Stimulated activated CD8-positive, alpha-beta memory T cell treated with anti-CD3 and anti-CD28 coated beads, Interleukin-7, amount 100 ng/mL, for 1 hour (primary cell): ENCODE measurements around the gene C10orf90.

Experiments
- DNase-seq, 2 donors: peaks; one replicate each; pipeline ENCODE4 v3.0.0-alpha.2; 2020; ENCODE audit warnings: low read depth in 2 of 2

The C10orf90 gene

DNA sequence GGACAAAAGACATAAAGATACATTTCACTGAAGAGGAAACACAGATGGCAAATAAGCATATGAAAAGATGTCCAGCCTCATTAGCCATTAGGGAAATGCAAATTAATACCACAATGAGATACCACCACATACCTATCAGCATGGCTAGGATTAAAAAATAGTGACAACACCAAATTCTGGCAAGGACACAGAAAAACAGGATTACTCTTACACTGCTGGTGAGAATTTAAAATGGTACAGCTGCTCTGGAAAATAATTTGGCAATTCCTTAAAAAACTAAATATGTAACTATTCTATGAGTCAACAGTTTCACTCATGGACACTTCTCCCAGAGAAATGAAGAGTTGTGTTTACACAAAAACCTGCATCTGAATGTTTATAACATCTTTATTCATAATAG is 121.1 kb downstream of the C10orf90 start:
- DNase-seq = no peak

DNA sequence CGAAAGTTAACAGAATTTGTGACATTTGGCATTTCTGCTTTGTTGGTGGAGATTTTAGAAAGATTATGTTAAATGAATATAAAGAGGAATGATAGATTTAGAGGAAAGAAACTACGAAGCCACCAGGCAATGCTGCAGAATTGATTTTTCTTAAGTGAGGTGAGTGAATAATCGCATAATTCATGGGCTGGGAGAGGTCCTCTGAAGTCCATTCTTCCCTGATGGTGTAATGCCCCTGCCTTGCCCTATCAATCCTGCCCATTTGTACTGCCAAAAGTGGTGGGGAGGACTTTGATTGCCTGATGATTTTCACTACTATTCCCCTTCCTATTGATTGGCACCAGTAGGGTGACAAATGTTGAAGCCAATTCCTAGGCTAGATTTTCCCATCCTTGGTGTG is 125.9 kb downstream of the C10orf90 start:
- no peak for DNase-seq

DNA sequence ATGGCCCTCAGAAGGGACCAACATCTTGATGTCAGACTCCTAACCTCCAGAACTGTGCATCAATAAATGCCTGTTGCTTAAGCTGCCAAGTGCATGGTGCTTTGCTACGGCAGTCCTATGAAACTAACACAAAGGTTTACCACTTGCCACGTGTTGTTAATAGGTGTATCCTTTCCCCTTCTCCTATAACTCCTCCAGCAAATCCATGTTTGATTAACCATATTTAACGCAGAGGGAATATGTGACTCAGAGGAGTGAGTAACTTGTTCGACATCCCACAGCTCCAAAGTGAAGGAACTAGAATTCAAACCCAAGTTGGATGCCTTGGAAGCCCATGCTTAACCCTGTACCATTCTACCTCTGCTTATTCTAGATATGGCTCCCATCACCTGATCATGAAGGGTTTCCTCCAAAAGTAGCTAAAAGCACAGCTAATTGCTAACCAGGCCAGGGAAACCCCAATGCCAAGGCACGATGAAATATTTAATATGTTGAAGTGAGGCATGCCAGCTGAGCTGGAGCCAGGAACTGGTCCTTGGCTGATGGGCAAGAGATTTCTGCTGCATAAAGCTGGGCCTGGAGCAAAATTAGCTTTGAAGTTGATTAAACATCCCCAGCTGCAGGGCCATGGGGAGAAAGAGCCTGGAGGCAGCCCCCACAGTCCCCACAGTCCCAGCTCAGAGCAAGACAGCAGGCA is 131.9 kb downstream of the C10orf90 start:
- DNase-seq = no peak

DNA sequence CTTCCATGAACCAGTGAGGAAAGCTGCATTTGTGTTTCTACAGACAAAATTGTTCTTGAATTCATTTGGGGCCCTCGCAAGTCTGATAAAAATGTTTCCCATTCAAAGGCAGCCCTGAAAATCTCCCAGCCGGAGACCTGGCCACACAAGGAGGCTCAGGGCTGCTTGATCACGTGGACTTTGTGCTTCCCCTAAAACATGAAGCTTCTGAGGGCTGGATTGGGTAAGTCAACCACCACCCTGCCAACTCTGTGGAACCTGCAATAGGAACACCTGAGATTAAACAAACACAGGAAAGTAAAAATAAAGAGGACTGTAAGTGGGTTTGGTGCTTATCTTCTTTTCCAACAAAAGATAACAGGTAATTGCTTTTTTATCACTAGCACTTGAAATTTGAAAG is 133.8 kb downstream of the C10orf90 start:
- no peak for DNase-seq

DNA sequence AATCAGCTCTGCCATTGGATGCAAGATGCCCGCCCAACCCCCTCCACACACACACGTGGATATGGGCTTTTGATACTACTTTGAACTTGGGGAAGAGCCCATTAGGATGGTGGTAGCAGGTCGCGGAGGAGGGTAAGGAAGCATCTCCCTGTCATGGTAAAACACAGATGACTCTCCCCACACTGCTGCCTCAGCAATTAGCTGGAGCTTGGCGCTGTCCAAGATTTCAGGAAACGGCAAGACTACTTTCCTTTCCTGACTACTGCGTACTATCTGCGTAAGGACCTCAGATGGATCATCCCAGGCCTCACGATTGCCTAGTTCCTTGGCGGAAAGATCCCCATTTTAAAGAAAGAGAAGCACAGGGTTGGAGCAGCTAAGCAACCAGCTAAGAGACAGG is 134.3 kb downstream of the C10orf90 start:
- DNase-seq = no peak

DNA sequence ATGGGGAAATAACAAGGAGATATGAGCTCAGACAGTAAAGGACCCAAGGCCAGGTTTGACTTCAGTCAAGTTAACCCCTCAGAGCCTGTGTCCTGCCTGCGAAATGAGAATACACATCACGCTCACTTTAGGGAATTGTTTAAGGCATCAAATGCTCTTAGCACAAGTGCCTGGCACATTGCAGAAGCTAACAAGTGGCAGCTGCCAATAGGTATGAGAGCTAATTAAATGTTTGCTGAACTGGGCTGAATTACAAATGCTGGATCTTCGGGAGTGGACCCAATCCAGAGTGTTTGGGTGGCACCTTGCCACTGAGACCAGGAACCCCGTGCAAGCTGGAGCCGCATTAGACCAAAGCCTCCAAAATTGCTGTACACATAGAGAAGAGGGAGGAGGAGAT is 136.8 kb downstream of the C10orf90 start:
- DNase-seq = no peak

DNA sequence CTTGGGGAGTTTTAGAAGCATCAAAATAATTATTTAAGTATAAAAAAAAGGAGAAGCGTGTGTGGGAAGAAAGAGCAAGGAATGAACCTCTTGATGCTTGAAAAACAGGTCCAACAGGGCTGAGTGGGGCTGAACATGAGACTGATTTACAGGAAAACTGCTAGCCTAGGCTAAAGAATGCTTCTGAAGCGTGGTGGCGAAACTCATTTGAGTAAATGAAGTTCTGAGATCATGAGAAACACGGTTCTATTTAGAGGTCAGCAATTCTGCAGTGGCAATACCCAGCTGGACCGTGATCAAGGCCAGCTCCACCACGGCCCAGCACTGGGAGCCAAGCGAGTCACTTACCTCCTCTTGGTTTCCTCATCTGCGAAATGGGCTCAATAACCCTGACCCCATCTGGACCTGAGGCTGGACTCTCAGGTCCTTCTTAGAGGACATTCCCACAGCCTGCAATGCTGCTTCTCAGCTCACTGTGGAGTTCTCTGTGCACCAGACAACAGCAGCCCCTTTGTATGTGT is 142.1 kb downstream of the C10orf90 start:
- DNase-seq = no peak

DNA sequence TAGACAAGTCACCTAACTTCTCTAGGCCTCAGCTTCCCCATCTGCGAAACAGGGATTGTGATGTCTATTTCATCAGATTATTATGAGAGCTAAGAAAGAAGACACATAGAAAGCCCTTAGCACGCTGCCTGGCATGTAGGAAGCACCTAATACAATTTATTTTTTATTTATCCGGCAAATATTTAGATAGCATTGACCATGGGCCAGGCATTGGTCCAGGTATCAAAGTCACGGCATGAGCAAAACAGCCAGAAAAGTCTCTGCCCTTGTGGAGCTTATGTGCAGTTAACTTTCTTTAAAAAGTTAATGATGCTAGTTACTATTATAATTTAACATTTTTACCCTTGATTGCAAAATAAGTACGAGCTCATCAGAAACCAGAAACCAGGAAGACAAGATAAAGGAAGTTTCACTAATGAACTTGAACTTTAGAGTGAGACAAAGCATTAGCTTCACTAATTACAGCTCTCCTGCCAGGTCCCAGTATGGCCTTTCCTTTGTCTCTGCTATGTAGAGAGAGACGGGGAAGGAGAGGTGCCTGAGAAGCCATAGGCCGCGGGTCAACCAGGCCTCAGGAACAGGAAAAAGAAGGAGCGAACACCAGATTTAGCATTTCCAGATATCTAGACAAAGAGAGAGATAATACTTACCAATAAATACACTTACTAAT is 142.7 kb downstream of the C10orf90 start:
- no peak for DNase-seq

DNA sequence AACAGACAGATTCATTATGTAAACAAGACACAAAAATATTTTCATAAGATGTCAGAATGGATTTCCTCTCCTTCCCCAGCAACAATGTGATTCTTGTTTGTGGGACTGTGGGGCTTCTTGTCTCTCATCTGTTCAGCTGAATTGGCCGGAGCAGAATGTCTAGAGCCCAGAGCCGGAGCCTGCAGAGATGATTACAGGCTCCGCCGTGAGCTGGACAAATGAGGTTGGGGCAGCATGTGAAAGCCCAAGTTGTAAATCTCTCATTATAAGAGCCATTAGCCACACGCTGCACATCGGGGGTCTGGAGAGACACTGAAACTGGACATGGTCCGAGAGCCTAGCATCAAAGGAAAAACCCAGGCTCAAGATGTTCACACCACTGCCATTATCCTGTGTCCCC is 145.2 kb downstream of the C10orf90 start:
- DNase-seq = no peak

DNA sequence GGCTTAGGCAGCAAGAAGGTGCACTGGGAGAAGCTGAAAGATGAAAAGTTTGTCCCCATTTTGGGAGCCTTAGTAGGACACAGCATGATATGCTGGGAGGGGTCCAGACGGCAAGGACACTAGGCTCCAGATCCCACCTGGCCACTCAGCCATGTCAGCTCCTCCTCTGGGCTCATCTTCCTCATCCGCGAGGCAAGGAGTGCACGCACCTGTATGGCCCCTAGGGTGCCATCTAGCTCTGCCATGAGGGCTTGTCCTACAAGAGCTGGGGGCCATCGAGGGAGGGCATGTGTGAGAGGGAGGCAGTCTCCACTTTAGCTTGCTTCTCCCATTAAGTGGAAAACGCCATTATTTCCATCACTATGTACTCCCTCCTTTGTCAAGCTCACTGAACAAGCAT is 146.0 kb downstream of the C10orf90 start:
- DNase-seq = no peak

DNA sequence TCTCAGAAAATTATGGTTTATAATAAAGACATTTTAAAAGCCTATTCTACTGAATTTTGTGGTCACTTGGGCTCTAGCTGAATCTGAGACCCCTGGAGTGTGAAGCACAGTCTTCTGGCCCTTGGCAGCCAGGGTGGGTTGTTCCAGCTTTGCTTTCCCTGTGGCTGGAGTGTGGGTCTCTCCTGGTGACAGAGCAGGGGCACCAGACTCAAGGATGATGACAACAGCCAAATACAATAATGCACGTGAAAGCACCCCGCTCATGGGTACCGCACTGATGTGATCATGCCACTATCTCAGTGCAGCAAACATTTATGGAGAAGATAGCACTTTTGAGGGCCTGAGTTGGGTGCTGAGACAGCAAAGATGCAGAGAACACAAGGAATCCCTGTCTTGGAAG is 147.4 kb downstream of the C10orf90 start:
- no peak for DNase-seq

DNA sequence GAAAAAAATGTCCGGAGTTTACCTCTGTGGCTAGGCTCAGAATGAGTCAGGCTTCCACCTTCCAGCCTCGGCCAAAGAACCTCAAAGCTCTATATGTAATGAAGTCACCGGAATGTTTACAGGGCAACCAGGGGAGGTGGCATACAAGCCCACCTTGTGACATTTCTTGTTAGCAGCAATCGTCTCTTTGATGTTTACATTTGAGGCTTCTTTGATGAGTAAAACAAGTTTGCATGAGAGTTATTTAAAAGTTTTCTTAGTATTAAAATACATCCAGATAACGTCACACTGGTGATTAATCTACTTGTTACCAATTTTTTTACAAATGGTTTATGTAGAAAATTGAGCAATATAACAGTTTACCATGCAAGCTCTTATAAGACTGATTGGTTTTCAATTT is 149.1 kb downstream of the C10orf90 start:
- DNase-seq = no peak

DNA sequence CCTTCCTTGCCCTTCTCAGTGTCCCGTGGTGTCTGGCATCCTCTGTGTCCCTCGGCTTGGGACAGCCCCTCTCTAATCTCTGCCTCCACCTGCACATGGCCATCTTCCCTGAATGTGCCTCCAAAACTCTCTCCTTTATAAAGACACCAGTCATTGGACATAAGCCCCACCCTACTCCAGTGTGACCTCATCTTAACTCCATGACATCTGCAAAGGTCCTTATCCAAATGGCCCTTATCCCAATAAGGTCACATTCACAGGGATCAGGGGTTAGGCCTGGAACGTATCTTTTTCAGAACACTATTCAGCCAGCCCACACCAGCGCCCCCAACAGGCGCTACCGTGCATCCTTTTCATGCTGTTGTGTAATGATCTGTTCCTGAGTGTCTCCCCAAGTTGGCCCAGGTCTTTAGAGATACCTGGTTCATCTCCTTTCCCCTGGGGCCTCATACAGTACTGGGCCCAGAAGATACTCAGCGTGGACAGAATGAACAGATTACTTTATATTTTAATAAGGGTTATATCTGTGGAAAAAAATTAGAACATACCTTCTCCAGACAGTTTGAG is 149.7 kb downstream of the C10orf90 start:
- no peak for DNase-seq

DNA sequence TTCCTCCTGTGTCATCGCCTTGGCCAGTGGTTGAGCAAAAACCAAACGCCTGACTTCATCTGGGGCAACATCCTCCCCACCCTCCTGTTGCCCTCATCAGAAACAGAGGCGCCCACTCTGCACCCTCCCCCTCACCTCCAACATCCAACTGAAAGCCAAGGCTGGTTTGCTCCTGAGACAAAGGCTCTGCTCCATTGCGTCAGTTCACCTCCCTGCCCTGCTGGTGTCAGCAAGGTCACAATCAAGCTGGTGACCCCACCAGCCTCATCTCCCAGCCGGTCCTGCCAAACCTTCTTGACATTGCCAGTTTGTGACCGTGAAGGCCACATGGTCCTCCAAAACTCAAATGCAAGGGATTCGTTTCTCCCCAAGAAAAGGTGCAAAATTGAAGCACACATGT is 150.5 kb downstream of the C10orf90 start:
- no peak for DNase-seq

DNA sequence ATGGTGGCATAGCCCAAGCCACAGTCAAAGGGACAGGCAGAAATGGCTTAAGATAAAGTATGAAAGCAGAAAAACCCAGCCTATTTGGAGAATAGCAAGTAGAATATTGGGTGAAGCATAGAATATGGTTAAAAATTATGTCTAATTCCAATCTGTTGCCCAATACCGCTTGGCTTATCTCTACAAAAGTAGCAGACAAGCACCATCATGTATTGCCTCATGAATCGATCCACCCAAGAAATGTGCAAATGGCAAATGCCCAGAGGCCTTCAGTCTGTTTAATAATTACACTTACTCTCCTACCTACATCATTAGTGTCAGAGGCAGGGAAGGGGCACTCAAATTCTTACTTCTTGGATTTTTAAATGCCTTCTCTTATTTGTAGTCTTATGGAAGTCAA is 151.3 kb downstream of the C10orf90 start:
- DNase-seq = no peak

DNA sequence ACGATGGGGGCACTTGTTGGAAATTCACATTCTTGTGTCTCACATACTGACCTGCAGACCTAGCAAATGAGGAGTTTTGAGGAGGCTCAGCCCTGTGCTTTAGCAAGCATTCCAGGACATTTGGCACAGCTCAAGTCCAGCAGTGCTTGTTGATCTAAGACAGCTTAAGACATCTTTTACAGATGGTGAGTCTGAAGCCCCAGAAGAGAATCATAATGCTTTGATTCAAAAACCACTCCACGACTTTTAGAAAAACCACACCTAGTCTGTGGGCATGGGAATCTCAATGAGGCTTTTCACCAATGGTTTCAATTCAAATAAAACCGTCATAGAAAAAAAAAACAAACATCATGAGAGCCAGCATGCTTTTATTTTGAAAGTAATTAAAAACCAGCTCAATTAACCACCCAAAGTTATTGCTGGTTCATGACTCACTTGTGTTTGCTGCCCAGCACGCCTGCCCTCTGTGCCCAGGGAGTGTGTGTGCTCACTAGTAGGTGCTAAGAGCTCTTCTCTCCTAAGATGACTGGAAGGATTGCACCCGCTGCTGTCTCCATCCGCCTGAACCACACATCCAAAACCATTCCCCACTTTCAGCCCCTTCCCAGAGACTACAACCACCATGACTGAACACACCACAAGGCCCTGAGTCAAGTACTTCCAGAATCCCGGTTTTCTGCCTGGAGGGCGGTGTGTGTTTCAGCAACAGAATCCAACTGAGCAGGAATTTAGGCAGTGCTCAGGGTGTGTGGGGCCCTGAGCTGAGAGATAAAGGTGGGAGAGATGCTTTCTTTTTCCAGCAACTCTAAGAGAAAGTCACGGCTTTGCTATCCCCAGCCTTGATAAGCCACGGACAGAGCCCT is 152.0 kb downstream of the C10orf90 start:
- no peak for DNase-seq

DNA sequence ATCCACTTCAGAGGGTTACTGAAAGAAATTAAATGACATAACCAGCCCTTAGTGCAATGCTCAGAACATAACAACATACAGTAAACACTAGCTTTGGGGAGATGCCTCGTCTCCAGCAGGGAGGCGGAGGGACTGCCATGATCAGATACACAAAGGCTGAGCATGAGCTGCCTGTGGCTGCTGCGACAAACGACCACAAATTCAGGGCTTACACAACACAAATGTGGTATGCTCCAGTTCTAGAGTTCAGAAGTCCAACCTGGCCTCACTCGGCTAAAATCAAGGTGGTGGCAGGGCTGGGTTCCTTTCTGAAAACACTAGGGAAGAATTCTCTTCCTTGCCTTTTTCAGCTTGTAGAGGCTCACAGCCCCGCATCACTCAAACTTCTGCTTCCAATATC is 154.0 kb downstream of the C10orf90 start:
- DNase-seq = no peak

DNA sequence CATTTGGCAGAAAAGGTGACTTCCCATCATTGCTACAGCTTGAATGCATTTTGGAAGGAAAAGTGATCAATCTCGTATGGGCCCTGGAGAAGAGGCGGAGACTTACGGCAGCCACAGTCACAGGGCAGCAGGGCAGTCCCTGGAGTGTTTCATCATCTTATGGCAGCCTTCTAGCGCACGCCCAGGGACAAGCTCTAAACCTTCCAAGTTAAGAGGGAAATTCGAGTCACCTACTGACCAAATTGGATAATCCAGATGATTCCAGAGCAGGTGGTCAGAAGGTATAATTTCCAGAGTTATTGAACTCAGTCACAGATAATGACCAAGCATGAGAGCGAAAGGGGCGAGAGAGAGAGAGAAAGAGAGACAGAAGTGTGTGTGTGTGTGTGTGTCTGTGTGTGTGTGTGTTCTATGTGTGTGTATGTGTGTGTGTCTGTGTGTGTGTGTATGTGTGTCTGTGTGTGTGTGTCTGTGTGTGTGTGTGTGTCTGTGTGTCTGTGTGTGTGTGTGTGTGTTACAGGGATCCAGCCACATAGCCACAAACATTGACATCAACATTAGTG is 158.5 kb downstream of the C10orf90 start:
- no peak for DNase-seq

DNA sequence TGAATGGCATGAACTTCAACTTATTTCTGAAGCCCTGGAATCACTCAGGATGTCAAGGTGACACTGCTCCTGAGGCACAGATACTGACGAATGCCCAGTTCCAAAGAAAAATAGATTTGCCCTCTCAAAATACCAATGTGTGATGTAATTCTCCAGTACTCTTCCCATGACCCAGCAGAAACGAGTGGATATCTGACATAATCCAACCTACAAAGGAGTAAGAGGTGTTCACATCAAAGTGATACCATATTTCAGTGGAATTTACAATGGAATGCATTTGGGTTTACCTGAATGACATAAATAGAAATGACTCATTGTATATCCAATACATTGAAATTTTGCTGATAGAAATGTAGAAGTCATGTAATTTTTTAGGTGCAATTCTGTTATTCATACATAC is 161.3 kb downstream of the C10orf90 start:
- DNase-seq = no peak

DNA sequence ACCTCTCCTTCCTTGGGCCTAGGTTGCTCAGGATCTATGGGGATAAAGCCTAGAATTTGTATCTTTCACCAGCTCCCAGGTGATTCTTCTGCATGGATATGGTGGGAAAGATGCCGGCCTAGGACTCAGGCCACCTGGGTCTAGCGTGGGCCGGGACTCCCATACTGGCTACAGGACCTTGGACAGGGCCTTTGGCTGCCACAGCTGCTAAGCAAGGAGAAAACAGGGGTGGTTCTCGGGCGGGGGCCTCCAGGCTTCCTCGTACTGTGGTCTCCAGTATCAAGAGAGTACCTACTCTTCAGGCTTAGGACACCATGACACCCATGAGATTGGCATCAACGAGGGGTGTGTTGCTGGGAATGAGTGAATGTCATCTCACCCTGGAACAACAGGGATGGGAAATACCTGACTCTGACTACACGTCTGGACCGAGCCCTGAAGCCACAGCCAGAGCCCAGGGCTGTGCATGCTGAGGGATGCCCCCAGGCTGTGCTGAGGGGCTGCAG is 161.9 kb downstream of the C10orf90 start:
- no peak for DNase-seq

DNA sequence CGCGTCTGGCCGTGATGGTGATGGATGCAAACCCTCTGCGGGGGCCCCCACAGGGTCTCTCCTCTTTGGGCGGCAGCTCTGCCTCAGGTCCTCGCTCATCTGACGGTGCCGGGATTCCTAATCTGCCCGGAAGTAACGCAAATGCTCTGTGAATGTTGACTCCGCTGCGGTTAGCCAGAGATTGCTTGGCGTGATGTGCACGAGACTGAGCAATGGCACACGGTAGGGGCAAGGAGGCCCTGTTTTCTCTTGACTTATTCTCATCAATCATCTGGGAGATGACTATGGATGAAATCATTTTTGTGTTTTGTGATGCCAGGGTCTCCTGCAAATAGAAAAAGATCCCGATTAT is 165.8 kb downstream of the C10orf90 start:
- no peak for DNase-seq
